SH-SY5Y (cell line): ENCODE data around the gene USF3.

Source experiments
- GATA2 ChIP-seq: IDR thresholded peaks from 2 replicates; pipeline ENCODE4 v1.6.1; 2011; ENCODE audit warnings: mild to moderate bottlenecking, low read depth, low read length
- GATA3 ChIP-seq: IDR thresholded peaks from 2 replicates; pipeline ENCODE4 v1.6.1; 2011; ENCODE audit warnings: low read depth, mild to moderate bottlenecking, low read length, moderate library complexity

Gene USF3, protein sequence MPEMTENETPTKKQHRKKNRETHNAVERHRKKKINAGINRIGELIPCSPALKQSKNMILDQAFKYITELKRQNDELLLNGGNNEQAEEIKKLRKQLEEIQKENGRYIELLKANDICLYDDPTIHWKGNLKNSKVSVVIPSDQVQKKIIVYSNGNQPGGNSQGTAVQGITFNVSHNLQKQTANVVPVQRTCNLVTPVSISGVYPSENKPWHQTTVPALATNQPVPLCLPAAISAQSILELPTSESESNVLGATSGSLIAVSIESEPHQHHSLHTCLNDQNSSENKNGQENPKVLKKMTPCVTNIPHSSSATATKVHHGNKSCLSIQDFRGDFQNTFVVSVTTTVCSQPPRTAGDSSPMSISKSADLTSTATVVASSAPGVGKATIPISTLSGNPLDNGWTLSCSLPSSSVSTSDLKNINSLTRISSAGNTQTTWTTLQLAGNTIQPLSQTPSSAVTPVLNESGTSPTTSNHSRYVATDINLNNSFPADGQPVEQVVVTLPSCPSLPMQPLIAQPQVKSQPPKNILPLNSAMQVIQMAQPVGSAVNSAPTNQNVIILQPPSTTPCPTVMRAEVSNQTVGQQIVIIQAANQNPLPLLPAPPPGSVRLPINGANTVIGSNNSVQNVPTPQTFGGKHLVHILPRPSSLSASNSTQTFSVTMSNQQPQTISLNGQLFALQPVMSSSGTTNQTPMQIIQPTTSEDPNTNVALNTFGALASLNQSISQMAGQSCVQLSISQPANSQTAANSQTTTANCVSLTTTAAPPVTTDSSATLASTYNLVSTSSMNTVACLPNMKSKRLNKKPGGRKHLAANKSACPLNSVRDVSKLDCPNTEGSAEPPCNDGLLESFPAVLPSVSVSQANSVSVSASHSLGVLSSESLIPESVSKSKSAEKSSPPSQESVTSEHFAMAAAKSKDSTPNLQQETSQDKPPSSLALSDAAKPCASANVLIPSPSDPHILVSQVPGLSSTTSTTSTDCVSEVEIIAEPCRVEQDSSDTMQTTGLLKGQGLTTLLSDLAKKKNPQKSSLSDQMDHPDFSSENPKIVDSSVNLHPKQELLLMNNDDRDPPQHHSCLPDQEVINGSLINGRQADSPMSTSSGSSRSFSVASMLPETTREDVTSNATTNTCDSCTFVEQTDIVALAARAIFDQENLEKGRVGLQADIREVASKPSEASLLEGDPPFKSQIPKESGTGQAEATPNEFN (N-terminal part only)

GRCh38 chr3:113695786-113696645, at the start of gene USF3:
Gene USF3, minus strand, starts transcription at chr3:113696642. Its CDS starts 21,764 bp downstream, at chr3:113674878.
- no peak for TF ChIP-seq GATA2
- no peak for TF ChIP-seq GATA3

- TF ChIP-seq GATA2 (no peak), GATA3 (no peak)
Measured at GRCh38 chr3:113745756-113746547, 49.5 kb upstream of the USF3 start, which contains the start of gene NAA50. Gene NAA50, minus strand, starts transcription at chr3:113746249. Its CDS starts 300 bp downstream, at chr3:113745949.

DNA sequence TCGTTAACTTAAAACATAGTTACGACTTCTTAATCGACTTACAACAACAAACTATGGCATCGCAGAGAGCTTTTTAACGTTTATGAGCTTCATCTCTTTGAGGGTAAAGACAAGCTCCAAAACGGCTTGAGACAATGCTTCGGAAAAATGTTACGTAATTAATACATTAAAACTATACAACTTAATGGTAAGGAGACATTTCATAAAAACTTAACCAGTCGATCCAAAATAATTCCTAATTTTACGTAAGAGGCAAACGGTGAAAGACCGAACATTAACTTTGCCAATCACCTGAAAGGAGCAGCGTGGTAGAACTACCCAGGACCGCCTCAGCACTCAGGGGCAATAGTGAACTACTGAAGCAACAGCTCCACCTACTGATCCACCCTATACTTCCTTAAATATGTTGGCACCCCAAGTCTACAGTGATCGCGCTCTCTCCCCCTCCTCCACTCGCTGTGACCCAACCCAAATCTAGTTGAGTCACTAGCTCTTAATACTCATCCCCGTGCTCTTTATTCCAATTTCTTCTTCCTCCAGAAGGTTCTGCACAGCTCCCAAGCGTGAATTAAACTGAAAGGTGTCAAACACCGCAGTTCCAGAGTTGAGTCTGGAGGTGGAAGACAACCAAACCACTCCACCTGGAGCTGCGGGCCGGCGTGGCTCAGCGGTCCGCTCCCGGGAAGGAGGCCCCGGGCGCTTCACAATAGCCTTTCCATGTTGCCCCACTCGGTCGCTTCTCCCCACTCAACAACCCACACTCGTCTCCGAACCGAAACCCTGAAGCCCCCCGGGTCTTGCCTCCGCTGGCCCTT, 48.7 kb upstream of the USF3 start:
- TF ChIP-seq GATA3 (no peak), GATA2 (no peak)

- TF ChIP-seq GATA2 = no peak
- TF ChIP-seq GATA3 = no peak
Measured at GRCh38 chr3:113743006-113743630, 46.7 kb upstream of the USF3 start.

GRCh38 chr3:113741620-113742019, 45.2 kb upstream of the USF3 start:
- TF ChIP-seq GATA2 (no peak), GATA3 (no peak)

- no peak for TF ChIP-seq GATA2
- no peak for TF ChIP-seq GATA3
Measured at GRCh38 chr3:113741086-113741485, 44.6 kb upstream of the USF3 start.

DNA sequence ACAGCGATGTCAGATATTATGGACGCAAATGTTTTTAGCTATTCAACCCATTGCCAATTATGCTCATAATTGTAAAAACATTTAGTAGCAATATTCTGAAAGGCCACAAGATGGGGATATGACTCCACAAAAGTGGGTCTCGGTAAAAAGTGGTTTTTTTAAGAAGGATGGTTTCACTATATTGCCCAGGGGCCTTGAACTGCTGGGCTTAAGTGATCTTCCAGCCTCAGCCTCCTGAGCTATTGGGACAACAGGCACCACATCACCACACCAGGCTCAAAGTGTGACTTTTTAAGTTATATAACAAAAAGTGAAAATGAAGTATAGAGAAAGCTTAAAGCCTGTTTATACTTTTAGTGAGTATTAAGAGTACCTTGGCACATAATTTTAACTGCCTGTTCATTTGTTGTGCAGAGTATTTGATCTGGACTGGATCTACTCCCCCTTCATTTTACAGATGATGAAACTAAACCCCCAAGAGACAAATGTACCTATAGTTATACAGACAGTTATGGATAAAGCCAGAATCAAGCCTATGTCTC, 40.2 kb upstream of the USF3 start:
- TF ChIP-seq GATA3 (no peak), GATA2 (no peak)

DNA sequence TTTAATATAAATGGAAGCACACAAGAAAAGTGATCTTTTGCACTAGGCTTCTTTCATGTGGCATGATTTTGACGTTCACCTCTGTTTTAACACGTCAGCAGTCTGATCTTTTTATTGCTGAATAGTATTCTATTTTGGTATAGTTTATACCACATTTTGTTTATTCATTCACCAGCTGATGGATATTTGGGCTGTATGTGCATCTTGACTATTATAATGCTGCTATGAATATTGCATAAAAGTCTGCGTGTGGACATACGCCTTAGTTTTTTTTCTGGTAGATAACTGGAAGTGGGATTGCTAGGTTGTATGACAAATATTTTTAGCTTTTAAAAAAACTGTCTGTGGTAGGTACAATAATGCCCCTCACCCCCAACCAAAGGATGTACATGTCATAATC, 35.3 kb upstream of the USF3 start:
- TF ChIP-seq GATA3 (no peak), GATA2 (no peak)

GRCh38 chr3:113730550-113730949, 34.1 kb upstream of the USF3 start:
- no peak for TF ChIP-seq GATA2
- no peak for TF ChIP-seq GATA3

- TF ChIP-seq GATA2 (no peak), GATA3 (no peak)
Measured at GRCh38 chr3:113728661-113729060, 32.2 kb upstream of the USF3 start.

- TF ChIP-seq GATA3 (no peak), GATA2 (no peak)
Measured at GRCh38 chr3:113721636-113722035, 25.2 kb upstream of the USF3 start.

GRCh38 chr3:113719758-113720157, 23.3 kb upstream of the USF3 start:
- TF ChIP-seq GATA2 (no peak), GATA3 (no peak)
